ENCODE results near the gene PPP4C.

The PPP4C gene

GRCh38 chr16:30131869-30132475, 56.2 kb downstream of the PPP4C start:
- DNase-seq = no peak

DNA sequence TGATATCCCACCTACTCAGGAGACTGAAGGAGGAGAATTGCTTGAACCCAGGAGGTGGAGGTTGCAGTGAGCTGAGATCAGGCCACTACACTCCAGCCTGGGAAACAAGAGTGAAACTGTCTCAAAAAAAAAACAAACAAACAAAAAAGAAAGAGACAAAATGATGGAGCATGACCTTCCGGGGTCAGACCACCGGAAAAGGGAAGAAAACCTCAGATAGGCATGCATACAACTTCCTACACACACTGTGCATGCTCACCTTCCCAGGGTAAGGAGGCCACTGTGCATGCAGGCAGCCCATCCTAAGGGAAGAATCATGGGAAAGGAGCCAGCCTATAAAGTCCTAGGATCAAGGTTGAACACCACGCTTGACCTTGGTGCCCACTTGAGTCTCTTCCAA, 56.8 kb downstream of the PPP4C start:
- DNase-seq = no peak
